T-helper 2 cell treated with Interferon-gamma antibody and Interleukin-4, amounts not matched to agents 100 ng/mL and 5 ng/mL, for 36 hours (primary cell): ENCODE results near the gene HEPACAM. TPM values are rescaled to one million over a fixed set of nuclear protein-coding genes. Genes with fewer than 3 reads are reported as not detected.

Experiments
- intact Hi-C: fragments of 100-400 bp; cut with micrococcal nuclease; formaldehyde crosslinking; loops from one replicate; pipeline ENCODE4 v1.15.1; 2023
- total RNA-seq: library from RNA; stranded (reverse); gene quantifications from 2 replicates; pipeline ENCODE4 v1.2.3, GENCODE V29; 2022

HEPACAM gene
- total RNA-seq, 1 donor from 2014 or later: not detected

DNA sequence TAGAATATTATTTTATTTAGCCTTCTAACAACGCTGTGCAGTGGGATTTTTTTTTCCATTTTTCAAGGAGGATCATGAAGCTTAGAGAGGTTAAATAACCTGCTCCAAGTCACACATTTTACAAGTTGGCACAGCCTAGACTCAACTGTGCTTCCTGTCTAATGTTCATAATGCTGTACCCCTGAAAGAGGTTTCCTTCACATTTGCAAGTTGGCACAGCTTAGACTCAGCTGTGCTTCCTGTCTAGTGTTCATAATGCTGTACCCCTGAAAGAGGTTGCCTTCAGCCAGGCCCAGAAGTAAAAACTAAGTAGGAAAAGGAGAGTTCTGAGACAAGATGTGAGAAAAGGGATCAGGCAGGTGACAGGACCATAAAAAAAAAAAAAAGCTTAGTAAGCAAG lies 7.9 kb upstream of the HEPACAM start:
- intact Hi-C loops: no loop called here

DNA sequence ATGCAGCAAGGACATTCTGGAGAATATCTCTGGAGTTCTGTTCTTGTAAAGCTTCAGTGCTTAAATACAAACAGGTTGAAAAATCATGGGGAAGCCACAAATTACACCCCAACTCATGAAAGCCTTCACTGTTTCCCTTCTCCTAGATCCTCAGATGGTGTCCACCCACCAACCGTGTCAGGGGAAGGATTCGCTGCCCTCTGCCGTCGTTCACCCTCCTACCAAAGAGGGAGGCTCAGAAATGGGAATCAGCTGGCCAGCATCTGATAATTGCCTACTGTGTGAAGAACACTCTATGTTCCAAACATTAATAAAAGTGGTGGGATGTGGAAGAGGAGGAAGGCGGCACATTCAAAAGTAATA lies 7.4 kb upstream of the HEPACAM start:
- intact Hi-C loops: no loop called here

DNA sequence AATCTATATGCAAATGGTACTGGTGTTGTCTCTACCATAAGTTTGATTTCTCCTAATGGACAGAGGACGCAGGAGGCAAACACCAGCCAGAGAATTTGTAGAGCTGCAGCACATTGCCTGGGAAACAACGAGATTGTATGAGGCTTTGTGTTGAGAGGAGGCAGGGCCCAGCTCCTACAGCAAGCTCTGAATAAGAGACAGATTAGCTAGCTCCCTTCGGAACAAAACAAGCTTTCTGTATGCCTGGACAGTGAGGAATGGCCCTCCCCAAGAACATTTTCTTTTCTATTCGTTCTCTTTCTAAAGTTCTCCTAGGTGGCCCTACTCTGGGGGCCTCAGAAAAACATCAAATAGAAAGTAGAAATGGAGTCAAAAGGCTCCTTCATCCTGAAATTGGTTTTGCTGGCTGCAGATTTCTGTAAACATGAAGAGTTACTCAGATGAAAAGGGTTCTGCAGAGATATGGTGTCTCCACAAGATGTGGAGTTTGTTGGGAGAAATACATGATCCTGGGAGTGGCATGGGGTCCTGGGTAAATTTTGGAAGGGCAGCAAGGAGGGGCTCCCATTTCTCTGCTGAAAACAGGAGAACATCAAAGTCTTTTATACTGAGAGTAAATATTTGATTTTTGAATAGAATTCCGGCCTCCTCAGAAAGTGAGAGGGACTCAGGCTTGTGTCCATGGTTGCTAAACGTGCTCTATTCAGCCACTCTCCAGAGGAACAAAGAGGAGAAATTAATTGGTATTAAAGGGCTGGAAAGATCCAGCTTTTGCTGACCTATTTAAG lies 6.8 kb upstream of the HEPACAM start:
- intact Hi-C loops: no loop called here

DNA sequence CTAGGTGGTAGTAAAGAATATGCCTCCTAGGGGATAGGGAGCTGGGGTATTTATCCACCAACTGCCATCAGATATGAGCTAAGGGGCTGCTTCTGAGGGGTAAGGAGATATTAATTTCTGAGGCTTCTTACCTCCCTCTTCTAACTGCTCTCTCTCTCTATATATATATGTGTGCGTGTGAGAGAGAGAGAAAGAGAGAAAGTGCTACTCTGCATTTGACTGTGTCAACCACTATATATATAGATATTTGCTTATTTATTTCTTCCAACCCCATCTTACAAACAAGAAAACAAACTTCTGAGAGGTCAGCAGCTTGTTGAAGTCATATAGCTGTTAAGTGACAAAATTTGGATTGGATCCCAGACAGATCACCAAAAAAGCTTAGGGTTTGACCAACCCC lies 5.9 kb upstream of the HEPACAM start:
- intact Hi-C loops: no loop called here

DNA sequence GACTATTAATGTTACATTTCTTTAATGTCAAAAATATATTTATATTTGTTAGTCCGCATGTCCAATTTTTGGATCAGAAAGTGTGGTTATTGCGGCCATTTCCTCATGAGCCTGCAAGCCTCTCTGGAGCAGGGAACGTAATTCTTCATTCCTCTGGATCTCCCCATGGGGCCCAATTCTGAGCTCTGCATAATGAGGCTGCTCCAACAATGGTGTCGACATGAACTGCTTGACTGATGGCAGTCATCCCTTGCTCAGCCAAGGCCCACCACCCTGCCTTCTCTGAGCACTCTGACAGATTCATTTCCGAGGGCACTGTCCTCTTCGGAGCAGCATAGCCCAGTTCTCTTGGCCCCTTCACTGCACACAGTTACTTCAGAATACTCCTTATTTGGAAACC lies 3.1 kb upstream of the HEPACAM start:
- intact Hi-C loops: no loop called here

DNA sequence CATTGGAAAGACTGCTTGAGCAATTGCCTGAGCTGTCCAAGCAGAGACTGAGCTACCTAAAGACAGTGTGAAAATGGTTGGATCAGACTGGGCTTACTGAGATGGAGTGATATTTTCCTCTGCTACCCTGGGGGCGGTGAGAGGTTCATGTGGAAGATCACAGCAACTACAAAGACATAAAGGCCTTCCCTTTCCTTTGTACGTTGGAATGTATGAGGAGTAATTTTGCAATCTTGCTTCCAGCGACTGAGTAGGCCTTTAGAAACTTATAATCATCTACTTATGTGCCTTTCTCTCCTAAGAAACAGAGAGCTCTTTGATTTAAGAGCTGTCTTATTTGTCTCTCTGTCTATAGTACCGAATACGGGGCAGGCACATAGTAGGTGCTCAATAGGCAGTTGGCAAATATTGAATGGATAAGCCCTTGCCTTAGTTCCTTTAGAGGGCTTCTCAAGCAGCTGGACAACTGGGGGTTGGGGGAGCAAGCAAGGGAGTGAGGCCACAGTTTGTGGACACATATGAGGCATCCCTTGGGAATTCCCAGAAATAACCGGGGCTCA lies 2.4 kb upstream of the HEPACAM start:
- intact Hi-C loops: no loop called here

DNA sequence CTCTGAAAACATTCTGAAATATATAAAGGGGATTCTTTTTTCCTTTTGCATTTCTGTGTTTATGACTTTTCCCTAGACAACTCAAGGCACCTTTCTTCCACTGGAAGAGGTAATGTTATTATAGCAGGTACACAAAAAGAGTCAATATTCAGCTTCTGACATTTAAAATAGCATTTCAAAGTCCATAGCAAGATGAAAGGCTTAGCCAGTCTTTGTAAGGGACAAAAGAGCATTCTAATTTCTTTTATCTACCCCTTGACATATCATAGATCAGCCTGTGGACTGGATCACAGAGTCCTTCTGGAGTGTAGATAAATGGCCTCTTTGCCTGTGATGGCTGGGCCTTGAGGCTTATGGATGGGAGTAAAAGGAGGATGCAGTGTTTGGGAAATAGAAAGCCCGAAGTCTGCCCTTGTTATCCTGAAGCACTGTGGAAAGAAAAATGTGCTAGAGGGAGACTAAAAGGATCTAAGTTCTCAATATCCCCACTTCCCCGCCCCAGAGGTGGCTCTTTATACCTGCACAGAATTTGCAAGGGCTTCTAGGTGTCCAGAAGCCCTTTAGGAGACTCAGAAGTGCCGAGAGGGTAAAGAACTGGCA lies 1.6 kb upstream of the HEPACAM start:
- intact Hi-C loops: no loop called here

DNA sequence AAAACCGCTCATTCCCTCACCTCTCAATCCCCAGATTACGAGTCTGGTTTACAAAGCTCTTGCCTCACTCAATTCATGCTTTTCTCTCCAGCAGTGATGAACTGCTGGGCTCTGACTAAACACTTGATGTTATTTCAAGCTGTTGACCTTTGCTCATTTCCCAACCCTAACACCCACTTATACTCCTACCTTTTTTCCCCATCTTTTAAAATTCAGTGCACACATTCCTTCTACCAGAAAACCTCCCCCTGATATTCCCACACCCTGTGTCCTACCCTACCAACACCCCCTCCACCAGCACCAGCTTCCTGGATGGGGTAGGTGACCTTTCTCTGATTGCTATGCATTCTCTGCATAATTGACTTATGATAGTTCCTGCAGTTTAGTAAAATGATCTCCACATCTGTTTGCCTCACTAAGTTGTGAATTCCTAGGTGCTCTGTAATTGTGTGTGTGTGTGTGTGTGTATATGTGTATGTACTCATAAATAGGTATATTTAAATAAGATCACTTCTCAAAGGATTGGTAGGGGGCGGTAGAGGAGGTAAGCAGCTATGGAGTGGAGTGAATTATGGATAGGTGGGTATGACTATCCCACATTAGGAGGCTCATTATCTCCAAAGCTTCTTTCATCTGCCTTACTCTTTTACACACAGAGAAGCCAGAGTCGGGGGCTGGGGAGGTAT lies 842 bp downstream of the HEPACAM start:
- intact Hi-C loops: no loop called here

DNA sequence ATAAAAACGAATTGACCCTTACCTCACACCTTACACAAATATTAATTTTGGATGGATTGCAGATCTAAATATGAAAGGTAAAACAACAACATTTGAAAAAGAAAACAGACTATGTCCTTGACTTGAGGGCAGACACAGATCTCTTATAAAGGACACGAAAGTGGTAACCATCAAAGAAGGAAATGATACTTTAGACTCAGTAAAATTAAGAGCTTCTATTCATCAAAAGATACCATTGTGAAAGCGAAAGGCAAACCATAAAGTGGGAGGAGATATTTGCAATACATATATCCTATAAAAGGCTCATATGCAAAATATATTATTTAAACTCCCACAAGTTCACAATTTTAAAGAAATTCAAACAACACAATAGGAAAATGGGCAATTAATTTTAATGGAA lies 5.0 kb downstream of the HEPACAM start:
- intact Hi-C loops: no loop called here

DNA sequence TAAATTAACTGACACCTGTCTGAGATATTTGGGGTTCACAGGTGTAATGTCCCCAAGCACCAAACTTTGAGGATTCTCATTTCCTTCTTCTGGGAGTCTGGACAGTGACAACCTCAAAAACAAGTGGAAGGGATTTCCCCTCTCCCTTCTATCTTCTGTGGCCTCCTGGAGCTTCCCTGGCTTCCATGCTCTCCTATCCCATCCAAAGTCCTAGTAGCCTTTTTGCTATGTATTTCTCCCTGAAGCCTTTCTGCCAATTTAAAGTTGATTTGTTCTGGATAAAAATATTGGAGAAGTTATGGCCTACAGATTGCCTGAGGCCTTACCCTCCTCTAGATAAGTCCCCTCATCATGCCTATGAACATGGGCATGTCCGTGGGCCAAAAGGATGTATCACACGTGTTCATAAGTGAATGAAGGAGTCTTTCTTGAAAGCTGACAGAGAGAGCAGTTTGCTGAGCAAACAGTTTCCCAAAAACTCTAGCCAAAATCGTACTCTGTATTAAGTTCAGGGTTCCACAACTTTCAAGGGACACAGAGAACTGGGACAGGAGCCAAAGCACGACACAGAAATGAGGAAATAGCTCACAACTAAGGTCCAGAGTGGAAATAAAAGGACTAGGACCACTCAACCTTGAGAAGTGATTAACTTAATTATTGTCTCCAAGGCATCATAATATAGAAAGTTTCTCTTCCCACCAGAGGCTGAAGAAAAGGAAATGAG lies 6.7 kb downstream of the HEPACAM start:
- intact Hi-C loops: no loop called here

DNA sequence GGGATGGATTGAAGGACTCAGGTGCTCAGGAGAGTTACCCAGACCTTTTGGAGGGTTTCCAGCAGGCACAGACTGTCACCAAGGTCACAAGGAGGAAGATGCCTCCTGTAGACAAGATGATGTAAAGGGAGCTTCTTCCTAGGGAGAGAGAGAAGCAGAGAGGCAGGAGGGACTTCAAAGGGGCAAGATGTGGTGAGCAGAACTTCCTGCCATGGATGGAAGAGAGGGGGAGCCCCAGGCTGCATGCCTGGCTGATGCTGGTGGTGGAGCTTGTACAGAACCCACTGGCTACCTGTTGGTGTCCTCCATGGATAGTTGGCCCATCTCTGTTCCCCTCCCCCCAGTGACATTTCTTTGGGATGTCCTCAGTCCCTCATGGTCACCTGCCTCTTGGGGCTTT lies 12.6 kb downstream of the HEPACAM start:
- intact Hi-C loops: no loop called here

DNA sequence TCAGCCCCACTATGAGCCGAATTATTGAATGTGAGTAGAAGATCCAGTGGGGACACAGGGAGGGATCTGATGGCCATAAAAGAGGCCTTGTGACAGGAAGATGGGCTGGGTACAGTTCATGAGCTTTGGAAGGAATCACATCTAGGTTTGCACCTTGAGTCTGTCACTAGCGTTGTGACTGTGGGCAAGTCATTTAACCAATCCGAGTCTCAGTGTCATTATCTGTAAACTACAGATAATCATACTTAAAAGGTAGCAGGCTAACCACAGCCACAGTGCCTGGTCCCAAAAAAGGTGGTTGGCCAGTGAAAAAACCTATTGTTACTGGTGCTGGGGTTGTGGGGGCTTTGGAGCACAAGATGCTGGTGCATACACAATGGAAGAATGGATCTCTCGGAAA lies 13.0 kb downstream of the HEPACAM start:
- intact Hi-C loops: no loop called here

DNA sequence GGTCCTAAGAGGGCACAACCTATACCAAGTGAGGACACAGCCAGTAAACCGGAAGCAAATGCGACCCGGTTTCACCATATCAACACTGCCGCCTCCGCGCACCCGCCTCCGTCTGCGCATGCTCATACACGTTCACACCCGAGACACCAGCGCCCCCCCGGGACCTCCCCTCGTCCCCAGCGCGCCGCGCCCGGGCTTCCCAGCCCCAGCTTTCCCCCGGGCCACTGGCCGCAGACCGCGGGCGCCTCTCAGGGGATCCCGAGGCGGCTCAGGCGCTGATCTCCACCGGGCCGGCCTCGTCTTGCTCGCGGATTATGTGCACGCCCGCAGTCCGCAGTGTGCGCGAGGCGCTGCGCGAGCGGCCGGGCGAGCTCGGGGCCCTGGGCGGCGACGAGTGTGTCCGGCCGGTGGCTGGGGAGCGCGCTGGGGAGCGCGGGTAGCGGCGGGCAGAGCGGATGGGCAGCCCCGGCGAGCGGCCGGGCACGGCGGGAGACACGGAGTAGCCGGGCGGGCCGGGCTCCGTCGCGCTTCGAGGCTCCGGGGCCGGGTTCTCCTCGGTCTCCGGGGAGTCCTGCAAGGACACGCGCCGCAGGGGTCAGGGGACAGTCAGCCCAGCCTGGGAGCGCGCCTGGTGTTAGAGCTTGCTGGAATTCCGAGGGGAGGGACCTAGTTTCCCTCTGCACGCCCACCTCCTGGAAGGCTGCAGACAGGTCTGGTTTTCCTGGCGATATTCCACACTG lies 14.8 kb downstream of the HEPACAM start:
- intact Hi-C loops: no loop called here

DNA sequence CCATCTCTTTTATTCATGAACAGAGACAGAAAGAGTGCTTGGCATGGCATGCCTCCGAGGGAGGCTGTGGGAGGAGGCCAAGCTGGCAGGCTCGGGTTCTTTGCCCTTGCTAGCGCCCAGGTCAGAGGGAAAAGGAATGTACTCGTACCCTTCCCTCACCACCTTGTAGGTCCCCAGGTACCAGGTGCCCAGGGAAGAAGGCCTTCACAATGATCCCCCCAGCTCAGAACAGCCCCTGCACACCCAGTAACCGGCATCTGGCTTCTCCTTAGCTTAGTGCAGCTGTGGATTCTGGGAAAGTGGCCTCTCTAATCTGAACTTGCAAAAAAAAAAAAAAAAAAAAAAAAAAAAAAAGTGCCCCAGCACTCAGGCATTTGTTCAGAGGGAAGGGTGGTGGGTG lies 15.5 kb downstream of the HEPACAM start:
- intact Hi-C loops: no loop called here

DNA sequence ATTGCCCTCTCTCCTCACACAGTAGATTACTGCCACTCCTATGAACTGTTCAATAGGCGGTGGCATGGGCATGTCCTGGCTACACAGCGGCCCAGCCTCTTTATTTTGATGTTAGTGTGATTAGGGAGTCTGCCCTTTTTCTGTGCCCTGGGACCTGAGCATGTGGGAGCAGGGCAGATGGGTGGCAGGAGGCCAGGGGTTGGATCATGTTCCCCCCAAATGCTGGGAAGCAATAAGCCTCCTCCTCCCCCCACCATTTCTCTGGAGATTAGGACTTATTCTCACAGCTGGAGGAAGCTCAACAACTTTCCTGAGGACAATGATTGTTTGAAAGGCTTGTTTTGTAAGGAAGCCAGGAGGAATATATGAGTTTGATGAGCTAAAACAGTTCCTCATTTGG lies 15.9 kb downstream of the HEPACAM start:
- intact Hi-C loops: no loop called here

DNA sequence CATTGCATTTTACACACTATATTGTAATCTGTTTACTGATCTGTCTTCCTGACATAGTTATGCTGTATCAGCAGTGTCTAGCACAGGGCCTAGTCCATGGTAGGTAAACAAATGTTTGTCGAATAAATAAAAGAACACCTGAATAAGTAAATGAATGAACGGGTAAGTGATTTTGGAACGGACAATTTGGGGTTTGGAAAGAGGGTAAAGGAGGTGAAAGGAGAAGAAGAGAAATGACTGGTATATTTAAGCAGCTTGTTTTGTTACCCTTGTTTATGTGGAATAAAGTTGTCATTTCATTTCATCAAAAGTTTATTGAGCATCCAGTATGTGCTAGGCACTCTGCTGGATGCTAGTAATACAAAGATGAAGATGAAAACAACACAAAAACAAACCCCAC lies 16.9 kb downstream of the HEPACAM start, which contains the start of gene HEPN1:
TSS of gene HEPN1 (plus strand) at position 301 of the 400 bp plus-strand sequence.
- intact Hi-C loops: no loop called here

DNA sequence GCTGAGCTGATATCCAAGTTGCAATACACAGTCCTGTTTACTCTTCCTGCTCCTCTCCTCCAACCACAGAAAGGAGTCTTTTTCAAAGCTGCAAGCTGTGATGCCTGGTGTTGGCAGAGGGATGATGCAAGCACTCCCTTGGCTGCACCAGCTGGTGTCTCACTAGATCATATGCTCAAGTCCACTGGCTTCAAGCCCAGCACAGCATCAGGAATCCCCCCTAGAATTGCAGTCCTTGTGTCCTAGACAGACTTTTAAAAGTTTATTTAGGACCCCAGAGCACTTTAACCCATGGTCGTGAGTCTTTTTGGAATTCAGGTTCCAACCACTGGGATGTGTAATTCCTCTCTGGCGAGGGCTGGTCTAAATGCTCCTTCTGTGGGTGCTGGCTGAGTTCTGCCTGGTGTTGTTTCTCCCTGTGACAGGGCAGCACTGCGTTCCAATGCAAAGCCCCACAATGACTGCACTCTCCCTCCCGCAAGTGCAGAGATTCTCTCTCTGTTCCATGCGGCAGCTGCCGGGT lies 18.7 kb downstream of the HEPACAM start:
- intact Hi-C loops: no loop called here

DNA sequence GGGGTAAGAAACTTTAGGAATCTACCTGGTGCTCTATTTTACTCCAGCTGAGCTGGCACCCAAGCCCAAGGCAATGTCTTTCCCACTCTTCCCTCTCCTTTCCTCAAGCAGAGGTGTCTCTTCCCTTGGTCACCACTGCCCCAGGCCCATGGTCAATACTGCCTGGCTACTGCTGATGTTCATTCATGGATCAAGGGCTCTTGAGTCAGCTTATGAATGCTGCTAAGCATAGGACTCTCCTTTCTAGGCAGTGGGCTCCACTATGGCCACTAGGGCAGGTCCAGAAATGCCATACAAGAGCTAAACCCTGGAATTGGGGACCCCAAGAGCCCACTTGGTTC lies 19.5 kb downstream of the HEPACAM start:
- intact Hi-C loops: no loop called here

DNA sequence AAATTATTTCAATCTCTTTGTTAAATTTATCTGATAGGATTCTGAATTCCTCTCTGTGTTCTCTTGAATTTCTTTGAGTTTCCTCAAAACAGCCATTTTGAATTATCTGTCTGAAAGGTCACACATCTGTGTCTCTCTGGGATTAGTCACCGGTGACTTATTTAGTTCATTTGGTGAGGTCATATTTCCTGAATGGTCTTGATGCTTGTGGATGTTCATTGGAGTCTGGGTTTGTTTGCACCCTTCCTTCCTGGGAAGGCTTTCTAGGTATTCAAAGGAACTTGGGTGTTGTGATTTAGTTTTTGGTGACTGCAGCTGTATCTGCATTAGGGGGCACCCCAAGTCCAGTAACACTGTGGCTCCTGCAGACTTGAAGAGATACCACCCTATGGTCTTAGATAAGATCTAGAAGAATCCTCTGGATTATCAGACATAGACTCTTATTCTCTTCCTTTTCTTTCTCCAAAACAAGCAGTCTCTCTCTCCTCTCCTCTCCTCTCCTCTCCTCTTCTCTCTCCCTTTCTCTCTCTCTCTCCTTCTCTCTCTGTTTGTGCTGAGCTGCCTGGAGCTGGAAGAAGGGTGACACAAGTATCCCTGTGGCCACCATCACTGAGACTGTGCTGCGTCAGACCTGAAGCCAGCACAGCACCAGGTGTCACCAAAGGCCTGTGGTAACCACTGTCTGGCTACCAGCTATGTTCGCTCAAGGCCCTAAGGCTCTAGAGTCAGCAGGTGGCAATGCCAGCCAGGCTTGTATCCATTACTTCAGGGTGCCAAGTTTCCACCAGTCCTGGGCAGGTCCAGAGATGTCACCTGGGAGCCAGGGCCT lies 20.1 kb downstream of the HEPACAM start:
- intact Hi-C loops: no loop called here

DNA sequence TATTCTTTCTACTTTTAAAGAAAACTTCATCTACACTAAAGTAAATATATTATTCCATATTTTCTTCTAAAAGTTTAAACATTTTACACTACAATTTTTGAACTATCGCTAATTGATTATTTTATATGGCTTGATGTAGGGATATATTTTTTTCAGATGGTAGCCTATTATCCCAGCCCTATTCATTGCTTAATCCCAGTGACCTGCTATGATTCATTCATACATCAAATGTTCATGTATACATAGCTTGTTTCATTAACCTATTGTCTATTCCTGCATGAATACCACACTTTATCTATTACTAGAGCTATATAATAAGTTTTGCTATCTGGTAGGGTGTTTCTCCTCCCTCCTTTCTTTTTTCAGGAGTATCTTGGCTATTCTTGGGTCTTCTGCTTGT lies 33.2 kb downstream of the HEPACAM start:
- intact Hi-C loops: no loop called here
